ENCODE measurements around the gene ATP6AP2.
"Not testable (repeated sequence)": the region's sequence is repeated elsewhere in the genome, so short reads cannot be mapped to it uniquely, and the experiment has no call there.

DNA sequence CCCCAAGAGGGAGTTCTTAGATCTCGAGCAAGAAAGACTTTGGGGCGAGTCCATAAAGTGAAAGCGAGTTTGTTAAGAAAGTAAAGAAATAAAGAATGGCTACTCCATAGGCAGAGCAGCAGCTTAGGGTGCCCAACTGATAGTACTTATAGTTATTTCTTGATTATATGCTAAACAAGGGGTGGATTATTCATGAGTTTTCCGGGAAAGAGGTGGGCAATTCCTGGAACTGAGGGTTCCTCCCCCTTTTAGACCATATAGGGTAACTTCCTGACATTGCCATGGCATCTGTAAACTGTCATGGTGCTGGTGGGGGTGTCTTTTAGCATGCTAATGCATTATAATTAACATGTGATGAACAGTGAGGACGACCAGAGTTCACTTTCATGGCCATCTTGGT lies 9.6 kb upstream of the ATP6AP2 start:
- TF ChIP-seq, protein P1, sequence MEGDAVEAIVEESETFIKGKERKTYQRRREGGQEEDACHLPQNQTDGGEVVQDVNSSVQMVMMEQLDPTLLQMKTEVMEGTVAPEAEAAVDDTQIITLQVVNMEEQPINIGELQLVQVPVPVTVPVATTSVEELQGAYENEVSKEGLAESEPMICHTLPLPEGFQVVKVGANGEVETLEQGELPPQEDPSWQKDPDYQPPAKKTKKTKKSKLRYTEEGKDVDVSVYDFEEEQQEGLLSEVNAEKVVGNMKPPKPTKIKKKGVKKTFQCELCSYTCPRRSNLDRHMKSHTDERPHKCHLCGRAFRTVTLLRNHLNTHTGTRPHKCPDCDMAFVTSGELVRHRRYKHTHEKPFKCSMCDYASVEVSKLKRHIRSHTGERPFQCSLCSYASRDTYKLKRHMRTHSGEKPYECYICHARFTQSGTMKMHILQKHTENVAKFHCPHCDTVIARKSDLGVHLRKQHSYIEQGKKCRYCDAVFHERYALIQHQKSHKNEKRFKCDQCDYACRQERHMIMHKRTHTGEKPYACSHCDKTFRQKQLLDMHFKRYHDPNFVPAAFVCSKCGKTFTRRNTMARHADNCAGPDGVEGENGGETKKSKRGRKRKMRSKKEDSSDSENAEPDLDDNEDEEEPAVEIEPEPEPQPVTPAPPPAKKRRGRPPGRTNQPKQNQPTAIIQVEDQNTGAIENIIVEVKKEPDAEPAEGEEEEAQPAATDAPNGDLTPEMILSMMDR (conservative IDR thresholded peaks at IDR 0.05; ENCODE audit: low read depth in 2 of 2) = not testable (repeated sequence)
- TF ChIP-seq POLR2AphosphoS5 (IDR thresholded peaks at IDR 0.05; ENCODE audit: low read depth); EZH2phosphoT487 (IDR thresholded peaks at IDR 0.05; ENCODE audit: unreplicated experiment); JUNB (IDR thresholded peaks at IDR 0.05; ENCODE audit: unreplicated experiment); STAT1 (IDR thresholded peaks at IDR 0.05; ENCODE audit: unreplicated experiment); EZH2 (IDR thresholded peaks at IDR 0.05; ENCODE audit: low read depth, unreplicated experiment); ZNF114 (CRISPR knock-in tag; IDR thresholded peaks at IDR 0.05); CREB1 (CRISPR knock-in tag; IDR thresholded peaks at IDR 0.05; ENCODE audit: low read depth); ZNF331 (CRISPR knock-in tag; IDR thresholded peaks at IDR 0.05; ENCODE audit: low read depth); NANOG (IDR thresholded peaks at IDR 0.05; ENCODE audit: borderline replicate concordance): not testable (repeated sequence)
- TF ChIP-seq, protein P2, sequence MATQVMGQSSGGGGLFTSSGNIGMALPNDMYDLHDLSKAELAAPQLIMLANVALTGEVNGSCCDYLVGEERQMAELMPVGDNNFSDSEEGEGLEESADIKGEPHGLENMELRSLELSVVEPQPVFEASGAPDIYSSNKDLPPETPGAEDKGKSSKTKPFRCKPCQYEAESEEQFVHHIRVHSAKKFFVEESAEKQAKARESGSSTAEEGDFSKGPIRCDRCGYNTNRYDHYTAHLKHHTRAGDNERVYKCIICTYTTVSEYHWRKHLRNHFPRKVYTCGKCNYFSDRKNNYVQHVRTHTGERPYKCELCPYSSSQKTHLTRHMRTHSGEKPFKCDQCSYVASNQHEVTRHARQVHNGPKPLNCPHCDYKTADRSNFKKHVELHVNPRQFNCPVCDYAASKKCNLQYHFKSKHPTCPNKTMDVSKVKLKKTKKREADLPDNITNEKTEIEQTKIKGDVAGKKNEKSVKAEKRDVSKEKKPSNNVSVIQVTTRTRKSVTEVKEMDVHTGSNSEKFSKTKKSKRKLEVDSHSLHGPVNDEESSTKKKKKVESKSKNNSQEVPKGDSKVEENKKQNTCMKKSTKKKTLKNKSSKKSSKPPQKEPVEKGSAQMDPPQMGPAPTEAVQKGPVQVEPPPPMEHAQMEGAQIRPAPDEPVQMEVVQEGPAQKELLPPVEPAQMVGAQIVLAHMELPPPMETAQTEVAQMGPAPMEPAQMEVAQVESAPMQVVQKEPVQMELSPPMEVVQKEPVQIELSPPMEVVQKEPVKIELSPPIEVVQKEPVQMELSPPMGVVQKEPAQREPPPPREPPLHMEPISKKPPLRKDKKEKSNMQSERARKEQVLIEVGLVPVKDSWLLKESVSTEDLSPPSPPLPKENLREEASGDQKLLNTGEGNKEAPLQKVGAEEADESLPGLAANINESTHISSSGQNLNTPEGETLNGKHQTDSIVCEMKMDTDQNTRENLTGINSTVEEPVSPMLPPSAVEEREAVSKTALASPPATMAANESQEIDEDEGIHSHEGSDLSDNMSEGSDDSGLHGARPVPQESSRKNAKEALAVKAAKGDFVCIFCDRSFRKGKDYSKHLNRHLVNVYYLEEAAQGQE (IDR thresholded peaks at IDR 0.05; ENCODE audit: unreplicated experiment) = not testable (repeated sequence)
- TF ChIP-seq, protein P3, sequence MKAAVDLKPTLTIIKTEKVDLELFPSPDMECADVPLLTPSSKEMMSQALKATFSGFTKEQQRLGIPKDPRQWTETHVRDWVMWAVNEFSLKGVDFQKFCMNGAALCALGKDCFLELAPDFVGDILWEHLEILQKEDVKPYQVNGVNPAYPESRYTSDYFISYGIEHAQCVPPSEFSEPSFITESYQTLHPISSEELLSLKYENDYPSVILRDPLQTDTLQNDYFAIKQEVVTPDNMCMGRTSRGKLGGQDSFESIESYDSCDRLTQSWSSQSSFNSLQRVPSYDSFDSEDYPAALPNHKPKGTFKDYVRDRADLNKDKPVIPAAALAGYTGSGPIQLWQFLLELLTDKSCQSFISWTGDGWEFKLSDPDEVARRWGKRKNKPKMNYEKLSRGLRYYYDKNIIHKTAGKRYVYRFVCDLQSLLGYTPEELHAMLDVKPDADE (IDR thresholded peaks at IDR 0.05) = not testable (repeated sequence)
